Mucosa of stomach (tissue), 1 donor: ENCODE results near the gene VPS13A.

Experiments used
- H3K27me3 ChIP-seq: one replicate; pipeline ENCODE4 v1.7.0; 2013; ENCODE audit warnings: mild to moderate bottlenecking, low read length; ENCODE audit not compliant: control insufficient read depth, insufficient read depth
- H3K36me3 ChIP-seq: one replicate; pipeline ENCODE4 v1.7.0; 2013; ENCODE audit warnings: low read length; ENCODE audit not compliant: control insufficient read depth, insufficient read depth
- H3K4me1 ChIP-seq: one replicate; pipeline ENCODE4 v1.7.0; 2013; ENCODE audit warnings: mild to moderate bottlenecking, low read length; ENCODE audit not compliant: control insufficient read depth, insufficient read depth
- H3K4me3 ChIP-seq: one replicate; pipeline ENCODE4 v1.7.0; 2013; ENCODE audit warnings: low read length
- H3K9ac ChIP-seq: one replicate; pipeline ENCODE4 v1.7.0; 2013; ENCODE audit warnings: mild to moderate bottlenecking, low read length, moderate library complexity
- H3K9me3 ChIP-seq: one replicate; pipeline ENCODE4 v1.7.0; 2013; ENCODE audit warnings: mild to moderate bottlenecking, low read length, moderate library complexity; ENCODE audit not compliant: control insufficient read depth
- donor health status: Pancreatic carcinoma.

The VPS13A gene

GRCh38 chr9:77456829-77457437, 279.6 kb downstream of the VPS13A start:
- Histone ChIP-seq H3K9ac (no peak overlapping the region), H3K4me3 (no peak overlapping the region), H3K9me3 (no peaks in the 10 kb centered on the region), H3K4me1 (no peaks in the 10 kb centered on the region), H3K27me3 (no peaks in the 10 kb centered on the region), H3K36me3 (no peaks in the 10 kb centered on the region)

GRCh38 chr9:77457916-77458592, 280.7 kb downstream of the VPS13A start:
- Histone ChIP-seq H3K4me3 (no peak overlapping the region), H3K27me3 (no peaks in the 10 kb centered on the region), H3K9me3 (no peaks in the 10 kb centered on the region), H3K4me1 (no peaks in the 10 kb centered on the region), H3K36me3 (no peaks in the 10 kb centered on the region), H3K9ac (no peak overlapping the region)

GRCh38 chr9:77460938-77461337, 283.6 kb downstream of the VPS13A start:
- Histone ChIP-seq H3K27me3 (no peaks in the 10 kb centered on the region), H3K9me3 (no peaks in the 10 kb centered on the region), H3K36me3 (no peaks in the 10 kb centered on the region), H3K9ac (no peak overlapping the region), H3K4me1 (no peaks in the 10 kb centered on the region), H3K4me3 (no peak overlapping the region)

GRCh38 chr9:77462066-77462465, 284.7 kb downstream of the VPS13A start:
- Histone ChIP-seq H3K4me3 (no peak overlapping the region), H3K36me3 (no peaks in the 10 kb centered on the region)

GRCh38 chr9:77463151-77463550, 285.8 kb downstream of the VPS13A start:
- Histone ChIP-seq H3K9ac (no peak overlapping the region), H3K27me3 (no peaks in the 10 kb centered on the region), H3K36me3 (no peaks in the 10 kb centered on the region), H3K9me3 (no peaks in the 10 kb centered on the region), H3K4me1 (no peaks in the 10 kb centered on the region), H3K4me3 (no peak overlapping the region)

More at GRCh38 chr9:77462066-77462465, 284.7 kb downstream of the VPS13A start:
- H3K9ac ChIP-seq: no peak overlapping the region
- H3K27me3 ChIP-seq: no peaks in the 10 kb centered on the region
- no peaks in the 10 kb centered on the region for H3K9me3 ChIP-seq
- H3K4me1 ChIP-seq: no peaks in the 10 kb centered on the region

- Histone ChIP-seq H3K27me3 (no peaks in the 10 kb centered on the region), H3K9ac (no peak overlapping the region), H3K4me1 (no peaks in the 10 kb centered on the region), H3K4me3 (no peak overlapping the region), H3K9me3 (no peaks in the 10 kb centered on the region), H3K36me3 (no peaks in the 10 kb centered on the region)
Measured at GRCh38 chr9:77464661-77465060, 287.3 kb downstream of the VPS13A start.

GRCh38 chr9:77469515-77470231, 292.3 kb downstream of the VPS13A start:
- Histone ChIP-seq H3K9ac (no peak overlapping the region), H3K9me3 (no peaks in the 10 kb centered on the region), H3K4me1 (no peaks in the 10 kb centered on the region), H3K27me3 (no peaks in the 10 kb centered on the region), H3K4me3 (no peak overlapping the region), H3K36me3 (no peaks in the 10 kb centered on the region)
